CD4-positive, alpha-beta T cell treated with Interleukin-10 for 1 hour (primary cell): ENCODE data around the gene TMEM170A.
"Not testable (repeated sequence)": the region's sequence is repeated elsewhere in the genome, so short reads cannot be mapped to it uniquely, and the experiment has no call there.

Experiments
- DNase-seq: peaks from one replicate; pipeline ENCODE4 v3.0.0-alpha.2; 2020

The TMEM170A gene

DNA sequence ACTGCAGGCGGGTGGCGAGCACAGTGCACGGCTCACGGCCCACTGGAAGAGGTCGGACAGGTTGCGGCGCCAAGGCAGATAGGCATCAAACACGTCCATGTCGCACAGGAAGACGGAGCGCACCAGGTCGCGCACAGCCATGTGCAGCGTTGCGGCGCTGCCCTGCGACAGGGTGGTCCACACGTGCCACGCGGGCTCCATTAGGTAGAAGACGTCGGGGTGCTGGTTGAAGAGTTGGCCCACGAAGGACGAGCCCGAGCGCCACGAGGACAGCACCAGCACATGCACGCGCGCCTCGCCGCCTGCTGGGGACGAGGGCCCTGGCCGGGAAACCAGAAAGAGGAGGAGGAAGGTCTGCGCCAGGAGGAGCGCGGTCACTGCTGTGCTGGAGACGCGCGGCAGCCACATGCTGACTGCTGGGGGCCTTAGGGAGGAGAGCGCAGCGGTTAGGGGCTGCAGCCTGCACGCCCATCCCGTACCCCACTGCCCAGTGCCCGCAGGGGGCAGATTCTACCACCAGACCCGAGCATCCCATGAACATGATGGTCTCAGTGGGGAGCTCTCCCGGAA is 15.0 kb upstream of the TMEM170A start:
- DNase-seq, result no peak

DNA sequence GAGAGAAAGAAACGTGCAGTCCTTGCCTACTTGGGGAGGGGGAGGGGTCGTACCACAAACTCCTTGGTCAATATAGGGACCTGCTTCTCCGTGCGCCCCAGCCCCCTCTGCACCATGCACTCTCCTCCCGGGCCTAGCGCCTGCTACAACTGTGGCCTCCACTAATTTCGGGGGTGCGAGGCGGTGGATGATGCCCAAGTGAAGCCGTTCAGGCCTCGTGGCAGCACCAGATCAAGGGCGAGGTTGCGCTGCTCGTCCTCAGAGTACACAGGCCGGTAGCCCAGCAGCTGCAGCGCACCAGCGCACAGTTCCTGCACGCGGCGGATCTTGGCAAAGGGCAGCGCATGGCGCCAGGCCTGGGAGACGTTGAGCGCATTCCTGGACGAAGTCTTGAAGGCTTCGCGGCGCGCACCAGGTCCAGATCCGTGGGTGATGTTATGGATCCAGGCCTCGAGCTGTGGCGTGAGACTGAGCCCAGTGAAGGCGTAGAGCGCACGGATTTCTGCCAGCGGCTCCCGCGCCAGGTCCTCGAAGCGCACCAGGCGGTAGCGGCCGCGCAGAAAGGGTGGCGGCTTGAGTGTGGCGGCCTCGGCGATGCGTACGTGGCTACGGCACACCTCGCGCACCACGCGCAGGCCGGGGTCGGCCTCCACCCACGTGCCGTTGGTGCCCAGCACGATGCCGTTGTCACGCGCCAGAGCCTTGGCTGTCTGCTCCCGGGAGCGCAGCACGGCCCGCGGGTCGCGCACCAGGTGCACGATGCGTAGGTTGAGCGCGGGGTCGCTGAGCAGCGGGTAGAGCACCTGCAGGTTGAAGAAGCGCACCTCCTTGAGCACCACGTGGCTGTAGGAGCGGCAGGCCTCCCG is 14.2 kb upstream of the TMEM170A start:
- DNase-seq, result no peak

DNA sequence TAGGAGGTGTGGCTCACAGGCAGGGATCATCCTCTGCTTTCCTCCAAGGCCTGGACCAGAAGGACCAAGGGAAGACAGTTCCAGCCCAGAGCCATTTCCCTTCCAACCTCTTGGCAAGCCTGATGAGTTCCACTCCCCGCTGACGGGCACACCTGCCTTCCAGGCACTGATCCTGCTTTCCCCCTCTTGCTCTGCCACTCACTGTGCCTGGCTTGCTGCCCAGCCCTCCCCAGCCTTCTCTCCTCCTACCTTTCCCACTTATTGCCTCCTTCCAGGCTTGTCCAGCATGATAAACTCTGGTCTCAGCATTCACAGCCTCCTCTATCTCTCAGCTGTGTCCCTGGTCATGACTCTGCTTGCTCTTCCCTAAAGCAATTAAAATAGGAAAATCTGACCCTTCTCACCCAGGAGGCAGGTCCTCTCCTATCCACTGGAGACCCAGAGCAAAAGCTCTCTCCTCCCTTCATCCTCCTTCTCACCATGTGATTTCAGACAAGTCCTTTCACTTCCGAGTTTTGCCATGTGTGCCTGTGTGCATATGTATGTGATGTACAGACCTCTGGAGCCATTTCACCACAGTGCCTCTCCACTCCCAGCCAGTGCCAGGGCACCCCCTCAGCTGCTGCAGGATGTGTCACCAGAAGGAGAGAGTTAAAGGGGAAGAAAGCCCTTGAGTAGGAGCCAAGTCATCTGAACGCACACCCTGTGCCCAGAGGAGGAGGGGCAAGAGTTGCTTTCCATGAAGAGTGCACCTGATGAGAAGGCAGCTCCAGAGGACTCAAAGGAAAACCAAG is 13.4 kb upstream of the TMEM170A start:
- DNase-seq, result no peak

DNA sequence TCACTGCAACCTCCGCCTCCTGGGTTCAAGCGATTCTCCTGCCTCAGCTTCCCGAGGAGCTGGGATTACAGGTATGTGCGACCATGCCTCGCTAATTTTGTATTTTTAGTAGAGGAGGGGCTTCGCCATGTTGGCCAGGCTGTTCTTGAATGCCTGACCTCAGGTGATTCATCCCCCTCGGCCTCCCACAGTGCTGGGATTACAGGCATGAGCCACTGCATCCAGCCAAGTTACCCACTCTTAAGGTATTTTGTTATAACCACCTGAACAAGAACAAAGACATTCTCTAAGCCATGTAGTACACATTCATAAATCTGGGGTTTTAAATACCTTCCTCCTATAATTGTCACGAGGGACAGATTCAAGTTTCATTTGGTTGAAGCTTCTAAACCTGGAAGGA is 12.3 kb upstream of the TMEM170A start:
- no peak for DNase-seq

DNA sequence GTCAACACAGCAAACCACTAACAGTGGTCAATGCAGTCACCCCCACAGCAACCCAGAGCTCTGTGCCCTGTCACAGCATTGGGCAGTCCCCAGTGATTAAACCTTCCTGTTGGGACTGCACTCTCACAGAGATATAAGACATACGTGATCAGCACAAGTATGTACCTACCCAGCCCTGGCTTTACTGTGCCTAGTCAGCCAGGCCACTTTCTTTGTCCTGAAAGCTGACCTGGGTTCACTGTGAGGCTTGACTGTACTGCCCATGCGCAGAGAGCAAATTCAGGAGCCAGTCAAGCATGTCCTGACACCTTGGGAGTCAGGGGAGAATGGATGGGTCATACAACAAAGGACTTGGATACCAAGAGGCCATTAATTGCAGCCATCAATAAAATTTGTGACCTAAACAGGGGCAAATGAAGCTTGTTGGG is 10.9 kb upstream of the TMEM170A start:
- DNase-seq, result no peak

DNA sequence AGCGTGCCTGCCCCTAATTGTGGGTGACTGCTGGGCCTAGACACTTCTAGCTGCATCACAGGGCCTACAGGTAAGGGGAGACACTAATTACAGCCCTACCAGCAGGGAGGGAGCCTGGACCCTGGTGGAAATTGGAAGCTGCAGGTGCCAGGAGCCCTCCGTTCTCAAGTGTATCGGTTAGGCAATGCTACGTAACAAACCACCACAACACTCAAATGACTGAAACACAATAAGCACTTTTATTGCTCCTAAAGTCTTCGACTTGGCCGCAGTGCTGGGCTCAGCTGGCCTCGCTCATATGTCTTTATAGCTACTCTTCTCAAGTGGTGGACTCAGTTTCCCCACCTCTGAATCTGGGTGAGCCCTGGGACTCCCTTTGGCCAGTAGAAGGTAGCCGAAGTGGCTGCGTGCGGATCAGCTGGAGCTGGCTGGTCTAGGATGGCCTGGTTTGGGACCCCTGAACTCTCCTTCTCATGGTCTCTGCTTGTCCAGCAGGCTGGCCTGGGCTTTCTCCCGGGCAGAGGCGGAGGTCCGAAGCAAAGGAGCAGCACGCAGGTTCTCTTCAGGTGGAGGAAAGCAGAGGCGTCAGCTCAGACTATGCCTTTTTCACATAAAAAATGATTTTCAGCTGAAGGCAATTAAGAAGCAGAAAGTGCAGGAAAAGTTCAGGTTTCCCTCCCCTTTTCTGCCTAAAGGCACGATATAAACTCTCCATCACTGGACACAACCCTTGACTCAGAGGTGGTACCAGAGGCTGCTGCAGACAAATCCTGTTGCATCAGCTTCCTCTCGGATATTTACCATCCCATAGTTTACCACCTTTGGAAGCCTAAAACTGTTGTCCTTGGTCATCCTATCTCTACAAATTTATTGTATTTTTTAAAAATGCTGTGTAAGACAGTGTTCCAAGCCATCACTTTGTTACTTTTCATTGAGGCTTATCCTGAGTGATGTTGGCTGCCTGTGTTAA is 8.7 kb upstream of the TMEM170A start:
- no peak for DNase-seq

DNA sequence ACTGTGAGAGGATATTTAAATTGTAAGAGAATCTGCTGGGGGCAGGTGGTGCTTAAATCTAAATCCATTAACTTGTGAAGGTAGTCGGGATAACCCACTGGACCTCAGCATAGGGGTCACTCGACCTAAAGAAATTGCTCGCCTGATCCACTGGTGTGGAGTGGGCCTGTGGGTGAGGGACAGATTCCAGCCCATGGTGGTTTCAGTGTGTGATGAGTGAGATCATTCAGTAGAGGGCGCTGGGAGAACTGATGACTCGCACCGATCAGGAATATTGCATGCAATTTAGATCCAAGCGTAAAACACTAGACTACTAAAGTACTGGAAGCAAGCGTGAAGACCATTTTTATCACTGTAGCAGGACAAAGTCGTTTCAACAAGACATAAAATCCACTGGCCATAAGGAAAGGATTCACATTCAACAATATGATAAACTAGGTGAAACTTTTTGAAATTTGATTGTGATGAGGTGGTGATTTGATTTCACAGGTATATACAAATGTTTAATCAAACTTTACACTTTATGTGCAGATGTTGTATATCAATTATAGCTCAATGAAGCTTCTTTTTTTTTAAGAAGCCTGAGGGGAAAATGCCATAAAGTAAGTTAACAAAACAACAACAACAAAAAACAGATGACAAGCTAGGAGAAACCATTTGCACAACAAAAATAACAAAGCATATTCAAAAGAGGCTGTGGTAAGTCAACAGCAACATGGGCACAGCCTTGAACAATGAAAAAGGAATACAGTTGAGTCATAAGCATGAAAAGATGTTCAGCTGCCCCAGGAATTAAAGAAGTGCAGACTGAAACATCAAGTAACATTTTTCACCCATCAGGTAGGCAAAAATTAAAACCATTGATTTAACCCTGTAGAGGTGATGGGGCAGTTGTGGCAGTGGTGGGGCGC is 7.5 kb upstream of the TMEM170A start:
- DNase-seq, result peak; percentile 66

DNA sequence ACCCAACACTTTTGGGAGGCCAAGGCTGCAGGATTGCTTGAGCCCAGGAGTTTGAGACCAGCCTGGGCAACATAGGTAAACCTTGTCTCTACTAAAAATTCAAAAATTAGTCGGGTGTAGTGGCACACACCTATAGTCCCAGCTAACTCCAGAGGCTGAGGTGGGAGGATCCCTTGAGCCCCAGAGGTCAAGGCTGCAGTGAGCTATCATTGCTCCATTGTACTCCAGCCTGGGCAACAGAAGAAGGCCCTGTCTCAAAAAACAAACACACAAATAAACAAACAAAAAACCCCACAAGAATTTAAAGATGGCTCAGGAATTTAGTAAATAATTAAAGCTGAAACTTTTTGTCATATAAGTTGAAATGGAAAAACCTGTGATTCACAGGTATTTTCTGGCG is 2.3 kb upstream of the TMEM170A start:
- DNase-seq, result no peak

DNA sequence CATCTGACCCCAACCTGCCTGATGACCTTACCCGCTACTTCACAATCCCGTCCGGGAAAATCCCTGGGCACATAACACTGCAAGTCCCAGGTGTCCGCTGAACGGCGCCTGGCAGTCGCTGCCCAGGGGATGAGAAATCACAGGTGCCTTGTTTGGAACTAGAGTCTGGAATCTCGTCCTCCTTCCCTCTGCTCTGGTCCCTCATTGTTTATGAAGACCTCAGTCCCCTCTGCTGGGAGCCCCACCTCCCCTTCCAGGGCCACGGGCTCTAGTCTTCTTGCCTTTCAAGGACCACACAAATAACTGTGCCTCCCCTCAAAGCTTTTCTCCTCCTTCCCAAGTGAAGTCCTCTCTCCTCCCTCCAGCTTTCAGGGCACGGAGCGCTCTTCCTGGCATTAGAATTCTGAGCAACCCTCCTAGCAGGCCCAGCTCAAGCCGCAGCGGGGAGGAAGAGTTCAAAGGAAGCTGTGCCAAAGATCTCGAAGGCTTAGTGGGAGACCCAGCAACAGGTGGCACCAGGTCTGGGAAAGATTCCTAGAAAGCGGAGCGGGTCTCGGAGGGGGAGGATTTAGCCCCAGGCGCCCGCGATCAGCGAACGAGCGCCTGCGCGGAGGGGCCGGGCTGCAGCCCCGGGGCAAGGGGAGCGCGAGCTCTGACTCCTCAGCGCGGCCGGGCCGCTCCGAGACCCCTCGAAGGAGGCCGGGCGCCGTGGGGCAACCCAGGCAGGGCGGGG is 934 bp downstream of the TMEM170A start:
- not testable (repeated sequence) for DNase-seq

DNA sequence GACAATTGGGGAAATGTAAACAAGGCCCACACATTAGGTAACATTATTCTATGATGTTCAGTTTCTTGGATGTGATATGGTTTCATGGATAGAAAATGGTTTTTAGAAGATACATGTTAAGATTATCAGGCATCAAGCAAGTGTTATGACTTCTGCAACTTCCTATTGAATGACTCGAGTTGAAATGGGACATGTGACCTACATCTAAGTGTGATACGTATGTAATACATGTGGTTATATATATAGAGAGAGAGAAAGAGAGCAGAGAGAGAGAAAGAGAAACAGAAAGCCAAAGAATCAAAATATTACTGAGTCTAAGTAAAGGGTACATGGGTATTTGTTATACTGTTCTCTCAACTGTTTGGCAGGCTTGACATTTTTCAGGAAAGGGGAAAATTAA is 1.7 kb downstream of the TMEM170A start:
- DNase-seq, result peak; percentile 51

DNA sequence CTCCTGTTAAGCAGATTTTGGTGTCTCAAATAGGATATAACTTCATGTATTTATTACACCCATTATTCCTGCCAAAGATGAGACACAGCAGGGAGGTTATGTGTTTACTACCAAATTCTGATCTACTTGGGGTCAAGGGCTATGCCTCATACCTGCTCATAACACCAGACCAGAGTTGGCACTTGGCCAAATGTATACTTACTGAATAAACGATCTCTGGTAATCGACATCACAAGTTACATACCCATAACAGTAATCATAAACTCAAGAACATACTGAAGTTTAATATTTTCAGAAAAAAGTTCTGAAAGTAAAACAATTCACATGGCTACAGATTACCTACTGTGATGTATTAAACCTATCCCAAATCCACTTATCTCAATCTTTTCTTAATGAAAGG is 2.9 kb downstream of the TMEM170A start:
- no peak for DNase-seq

DNA sequence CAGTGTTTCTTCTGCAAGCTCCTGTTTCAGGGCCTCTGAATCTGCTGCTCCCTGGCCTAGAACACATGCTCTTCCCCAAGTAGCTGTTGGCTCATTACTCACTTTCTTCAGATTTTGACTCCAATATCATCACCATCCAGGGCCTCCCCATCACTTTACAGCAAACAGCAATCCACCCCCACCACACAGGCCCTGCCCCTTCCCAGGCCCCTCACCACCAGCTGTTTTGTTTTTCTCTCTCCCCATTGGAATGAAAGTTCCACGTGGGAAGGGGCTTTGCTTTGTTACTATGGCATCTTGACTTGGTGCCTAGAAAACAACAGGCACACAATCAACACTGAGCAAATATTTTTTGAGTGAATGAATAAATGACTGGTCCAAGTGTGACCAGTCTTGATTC is 4.0 kb downstream of the TMEM170A start:
- DNase-seq, result no peak

DNA sequence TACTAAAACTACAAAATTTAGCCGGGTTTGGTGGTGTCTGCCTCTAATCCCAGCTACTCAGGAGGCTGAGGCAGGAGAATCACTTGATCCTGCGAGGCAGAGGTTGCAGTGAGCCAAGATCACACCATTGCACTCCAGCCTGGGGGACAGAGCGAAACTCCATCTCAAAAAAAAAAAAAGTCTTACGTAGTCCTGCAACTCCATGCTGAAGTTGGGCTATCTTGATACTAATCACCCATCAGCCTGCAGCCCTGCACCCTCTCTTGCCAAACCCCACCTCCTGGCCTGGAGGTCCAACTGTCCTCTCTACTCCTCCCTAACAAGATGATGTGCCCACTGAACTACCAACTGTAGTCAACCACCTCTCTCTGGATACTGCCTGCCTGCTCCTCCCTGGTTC is 4.8 kb downstream of the TMEM170A start:
- DNase-seq, result no peak

DNA sequence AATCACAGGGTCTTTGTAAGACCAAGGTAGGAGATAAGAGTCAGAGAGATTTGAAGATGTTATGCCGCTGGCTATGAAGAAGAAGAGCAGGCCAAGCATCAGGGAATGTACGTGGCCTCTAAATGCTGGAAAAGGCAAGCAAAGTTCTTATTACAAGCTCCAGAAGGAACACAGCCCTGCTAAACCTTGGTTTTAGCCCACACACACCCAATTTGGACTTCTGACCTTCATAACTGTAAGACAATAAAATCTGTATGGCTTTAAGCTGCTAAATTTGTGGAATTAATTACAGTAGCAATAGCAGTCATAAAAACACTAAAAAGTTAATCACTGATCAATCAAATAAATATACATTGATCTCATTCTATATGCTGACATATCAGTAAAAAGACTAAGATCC is 6.0 kb downstream of the TMEM170A start:
- DNase-seq, result no peak

DNA sequence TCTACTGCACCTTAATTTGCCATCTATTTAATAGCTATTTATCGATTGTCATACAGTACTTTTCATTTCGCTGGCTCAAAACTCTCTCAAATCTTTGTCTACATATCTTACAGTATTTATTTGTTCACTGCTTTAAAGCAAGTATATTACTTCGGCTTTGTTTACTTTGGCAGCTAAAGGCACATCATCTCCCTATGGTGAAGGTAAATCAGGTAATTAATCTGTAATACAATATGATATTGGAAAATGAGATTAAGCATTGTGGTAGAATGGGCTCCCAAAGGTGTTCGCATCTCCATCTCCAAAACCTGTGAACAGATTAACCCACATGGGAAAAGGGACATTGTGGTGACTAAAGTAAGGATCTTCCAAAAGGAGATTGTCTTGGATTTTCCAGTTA is 6.5 kb downstream of the TMEM170A start:
- DNase-seq, result no peak

DNA sequence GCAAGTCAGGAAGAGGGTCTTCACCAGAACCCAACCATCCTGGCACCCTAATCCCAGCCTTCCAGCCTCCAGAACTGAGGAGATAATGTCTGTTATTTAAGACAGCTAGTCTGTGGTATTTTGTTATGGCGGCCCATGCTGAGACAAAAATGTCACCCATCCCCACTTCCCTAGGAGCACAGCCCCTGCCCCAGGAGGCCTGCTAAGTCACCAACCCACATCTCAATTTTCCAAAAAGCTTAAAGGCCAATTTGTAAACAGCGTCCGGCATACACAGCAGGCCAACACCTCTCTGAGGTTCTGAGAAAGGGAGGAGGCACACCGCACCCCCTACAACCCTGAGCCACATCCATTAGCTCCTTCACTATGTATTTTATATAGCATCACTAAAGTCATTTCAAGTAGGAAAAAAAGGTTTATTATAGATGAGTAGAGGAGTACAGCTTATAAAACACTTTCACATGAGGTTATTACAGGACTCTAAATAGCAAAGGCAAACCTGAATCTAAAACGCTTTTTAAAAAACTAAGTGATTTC is 6.9 kb downstream of the TMEM170A start:
- no peak for DNase-seq

DNA sequence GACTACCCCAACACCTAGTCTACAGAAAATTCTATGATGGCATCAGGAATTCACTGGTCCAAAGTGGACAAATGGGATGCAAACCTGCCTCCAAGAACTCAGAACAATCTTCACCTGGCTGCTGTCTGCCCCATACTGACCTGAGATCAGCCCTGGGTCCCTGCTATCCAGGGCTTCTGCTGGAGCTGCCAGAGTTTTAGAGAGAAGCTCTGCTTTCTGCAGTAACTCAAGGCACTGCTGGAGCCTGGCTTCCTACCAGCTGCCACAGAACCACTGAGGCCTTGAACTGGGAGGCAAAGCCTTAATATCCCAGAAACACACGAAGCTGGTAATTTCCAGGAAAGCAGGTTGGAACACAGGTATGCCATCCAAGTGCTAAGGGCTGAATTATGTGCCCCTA is 7.5 kb downstream of the TMEM170A start:
- DNase-seq, result no peak

DNA sequence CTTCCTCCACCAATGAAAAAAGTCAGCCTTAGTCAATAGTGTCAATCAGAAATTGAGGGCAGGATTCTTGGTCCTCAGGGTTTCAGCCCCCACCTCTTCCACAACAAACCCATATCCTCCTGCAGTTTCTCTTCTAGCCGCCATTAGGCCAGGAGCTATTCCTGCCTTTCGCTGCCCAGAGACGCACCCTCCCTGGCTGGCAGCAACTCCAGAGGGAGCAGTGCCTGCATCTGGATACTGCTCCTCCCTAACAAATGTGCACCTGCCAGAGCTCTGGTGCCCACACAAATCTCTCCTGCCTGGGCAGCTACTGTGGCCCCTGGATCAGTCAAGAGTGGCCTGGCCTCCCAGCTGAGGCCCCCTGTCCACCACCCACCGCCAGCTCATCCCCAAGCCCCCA is 8.0 kb downstream of the TMEM170A start:
- not testable (repeated sequence) for DNase-seq

DNA sequence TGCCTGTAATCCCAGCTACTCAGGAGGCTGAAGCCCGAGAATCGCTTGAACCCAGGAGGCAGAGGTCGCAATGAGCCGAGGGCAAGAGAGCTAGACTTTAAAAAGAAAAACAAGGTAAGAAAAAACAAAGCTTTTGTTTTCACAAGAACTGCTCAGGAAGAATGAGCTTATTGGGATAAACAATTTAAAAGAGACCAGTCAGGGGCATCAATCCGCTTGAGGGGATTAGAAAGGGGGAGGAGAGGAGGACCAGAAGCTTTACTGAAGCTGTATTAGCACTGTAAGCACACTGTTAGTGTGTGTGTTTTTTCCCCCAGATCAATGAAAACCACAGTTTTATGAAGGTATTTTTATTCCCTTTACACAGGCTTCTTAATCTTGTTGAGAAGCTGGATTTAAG is 8.8 kb downstream of the TMEM170A start:
- DNase-seq, result no peak

DNA sequence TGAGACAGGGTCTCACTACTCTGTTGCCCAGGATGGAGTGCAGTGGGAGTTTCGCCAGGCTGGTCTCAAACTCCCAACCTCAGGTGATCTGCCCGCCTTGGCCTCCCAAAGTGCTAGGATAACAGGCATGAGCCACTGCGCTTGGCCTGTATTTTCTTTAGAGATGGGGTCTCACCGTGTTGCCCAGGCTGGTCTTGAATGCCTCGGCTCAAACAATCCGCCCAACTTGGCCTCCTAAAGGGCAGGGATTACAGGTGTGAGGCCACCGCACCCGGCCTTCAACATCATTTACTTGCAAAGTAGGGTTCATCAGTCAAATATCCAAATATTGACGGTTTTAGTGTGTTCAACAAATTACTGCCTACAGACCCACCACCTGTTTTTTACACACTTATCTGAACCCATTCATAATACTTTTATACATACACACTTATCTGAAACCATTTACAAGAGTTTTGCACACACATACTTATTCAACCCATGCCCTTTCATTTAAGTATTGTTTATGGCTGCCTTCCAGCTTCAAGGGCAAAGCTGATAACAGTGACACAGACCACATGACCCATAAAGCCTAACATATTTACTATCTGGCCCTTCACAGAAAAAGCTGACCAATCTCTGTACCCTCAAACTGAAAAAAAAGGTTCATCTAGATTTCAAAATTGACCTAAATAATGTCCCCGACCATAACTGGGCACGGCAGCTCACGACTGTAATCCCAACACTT is 11.9 kb downstream of the TMEM170A start:
- no peak for DNase-seq
